Endometrium (tissue), 2 donors: Measurements from ENCODE around the gene PIK3R6.

Experiments
- FAIRE-seq: peaks from 2 replicates; lab custom pipeline; 2012; peaks lifted over from hg19 to GRCh38; lab: Jason Lieb, UNC
- donor health status: control.
- donor health status: control.

Gene PIK3R6

DNA sequence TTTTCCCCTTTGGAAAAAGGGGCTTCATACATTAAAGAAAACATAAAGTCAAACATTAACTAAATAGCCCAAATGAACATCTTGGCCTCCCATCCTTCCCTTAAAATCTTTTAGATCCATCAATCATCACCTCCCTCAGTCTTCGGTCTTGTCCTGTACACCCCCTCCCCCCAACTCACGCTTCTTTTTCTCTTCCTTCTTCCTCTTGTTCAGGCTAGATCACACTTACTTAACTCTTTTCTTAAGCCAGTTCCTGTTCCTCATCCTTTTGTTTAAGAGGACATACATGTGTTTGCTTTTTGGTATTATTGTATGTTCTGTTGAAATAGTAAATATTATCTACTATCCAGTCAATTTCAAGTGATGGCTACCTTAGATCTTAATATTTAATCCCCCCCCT is 73.8 kb downstream of the PIK3R6 start:
- no peak for FAIRE-seq

DNA sequence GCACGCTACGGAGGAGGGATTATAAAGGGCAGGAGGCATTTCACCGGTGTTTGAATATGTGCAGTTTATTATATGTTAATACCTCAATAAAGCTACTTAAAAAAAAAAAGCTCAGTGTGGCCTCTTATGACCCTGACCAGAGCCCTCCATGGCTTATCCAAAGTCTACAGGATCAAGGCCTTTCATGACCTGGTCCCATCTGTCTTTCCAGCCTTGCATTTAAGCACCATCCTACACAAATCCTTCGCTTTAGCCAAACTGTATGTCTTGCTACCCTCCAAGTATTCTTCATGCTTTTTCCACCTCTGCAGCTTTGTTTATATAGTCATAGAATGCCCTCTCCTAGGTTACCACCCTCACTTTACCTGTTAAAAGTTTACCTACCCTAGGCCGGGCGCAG is 74.8 kb downstream of the PIK3R6 start:
- no peak for FAIRE-seq

GRCh38 chr17:8791910-8792270 is 75.6 kb downstream of the PIK3R6 start:
- no peak for FAIRE-seq

DNA sequence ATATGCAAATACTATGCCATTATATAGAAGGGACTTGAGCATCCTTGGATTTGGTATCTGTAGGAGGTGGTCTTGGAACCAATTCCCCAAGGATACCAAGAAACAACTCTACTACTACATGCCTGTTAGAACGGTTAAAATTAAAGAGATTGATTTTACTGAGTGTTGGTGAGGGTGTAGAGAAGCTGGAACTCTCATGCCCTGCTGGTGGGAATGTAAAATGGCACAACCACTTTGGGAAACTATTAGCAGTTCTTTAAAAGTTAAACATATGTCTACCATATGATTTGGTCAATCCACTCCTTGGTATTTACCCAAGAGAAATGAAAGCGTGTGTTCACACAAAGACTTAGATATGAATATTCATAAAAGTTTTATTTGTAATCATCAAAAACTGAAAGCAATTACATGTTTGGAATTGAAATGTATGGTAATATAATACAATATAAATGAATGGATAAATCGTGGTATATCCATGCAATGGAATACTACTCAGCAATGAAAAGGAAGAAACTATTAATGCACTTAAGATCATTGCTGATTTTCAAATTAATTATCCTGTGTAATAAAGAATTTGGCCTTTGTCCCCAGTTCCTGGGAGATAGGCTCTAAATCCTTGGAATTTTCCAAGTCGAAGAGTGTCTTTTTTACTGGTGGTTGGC is 76.1 kb downstream of the PIK3R6 start:
- FAIRE-seq: no peak

- no peak for FAIRE-seq
These were observed 77.7 kb downstream of the PIK3R6 start for GRCh38 chr17:8789743-8790142.

DNA sequence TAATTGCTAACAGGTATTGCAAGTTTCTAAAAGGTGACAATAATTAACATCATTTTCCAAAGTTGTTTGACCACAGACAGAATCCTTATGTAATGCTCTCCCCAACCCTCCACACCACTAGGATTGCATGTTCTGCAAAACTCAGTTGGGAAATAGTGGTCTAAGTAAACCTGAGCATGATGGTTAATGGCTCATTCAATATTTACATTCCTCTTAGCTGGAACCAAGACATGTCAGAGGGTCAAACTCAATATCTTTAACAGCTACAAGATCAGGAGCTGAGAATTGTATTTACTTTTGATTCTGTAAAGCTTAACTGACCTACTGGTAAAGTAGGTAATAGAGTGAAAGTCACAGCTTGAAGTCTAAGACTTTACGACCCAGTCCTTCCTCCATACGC is 78.5 kb downstream of the PIK3R6 start:
- no peak for FAIRE-seq

DNA sequence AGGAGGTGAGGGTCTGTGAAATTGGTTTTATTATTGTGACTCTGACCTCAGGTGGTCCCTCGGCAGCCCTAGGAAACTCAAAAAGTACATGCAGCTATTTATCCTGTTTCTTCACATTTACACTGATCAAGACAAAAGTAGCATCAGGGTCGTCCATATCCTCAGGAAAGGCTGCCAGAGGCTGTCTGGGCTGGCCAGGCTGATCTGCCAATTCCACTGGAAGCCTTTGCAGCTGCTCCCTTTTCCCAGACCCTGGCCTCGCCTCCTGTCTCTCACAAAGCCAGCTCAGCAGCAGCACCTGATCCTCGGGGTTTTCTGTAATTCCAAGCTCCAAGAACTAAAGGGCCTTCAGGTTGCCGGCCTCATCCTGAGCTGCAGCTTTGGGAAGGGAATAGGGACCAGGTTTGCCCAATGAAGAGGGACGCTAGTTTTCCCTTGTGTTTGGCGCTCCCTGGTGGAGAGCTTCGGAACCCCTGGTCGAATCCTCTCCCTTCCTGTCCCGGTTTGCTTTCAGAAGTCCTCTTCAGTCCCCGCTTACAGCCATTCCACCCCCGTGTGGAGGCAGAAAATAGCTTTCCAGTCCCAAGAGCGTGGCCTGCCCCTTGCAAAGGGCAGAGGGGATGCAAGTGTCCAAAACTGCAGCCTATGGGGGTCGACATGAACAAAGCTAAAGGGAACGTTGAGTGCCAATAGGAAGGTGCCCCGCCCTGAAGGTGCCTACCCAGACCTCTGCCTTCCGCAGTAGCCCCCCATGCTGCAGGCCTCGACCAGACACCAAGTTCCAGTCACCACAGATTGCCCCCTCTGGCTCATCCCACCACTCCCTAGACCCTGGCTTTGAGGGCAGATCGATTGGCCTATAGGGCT is 81.7 kb downstream of the PIK3R6 start:
- no peak for FAIRE-seq

DNA sequence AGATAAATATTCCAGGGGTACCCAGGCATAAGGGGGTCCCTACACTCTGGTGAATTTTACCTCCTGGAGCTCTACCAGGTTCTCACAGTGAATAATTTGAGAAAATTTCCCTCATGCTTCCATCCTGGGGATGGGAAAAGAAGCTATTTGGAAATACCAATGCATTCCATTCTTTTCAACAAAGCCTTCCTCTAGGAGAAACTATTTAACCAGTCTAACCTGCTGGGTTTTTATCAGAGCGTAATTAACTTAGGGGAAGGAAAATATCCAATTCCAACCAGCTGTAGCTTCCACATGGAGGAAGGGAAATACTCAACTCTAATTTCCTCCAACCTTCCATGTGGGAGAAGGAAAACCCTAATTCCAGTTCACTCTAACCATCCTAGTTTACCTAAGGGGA is 85.3 kb downstream of the PIK3R6 start:
- no peak for FAIRE-seq

DNA sequence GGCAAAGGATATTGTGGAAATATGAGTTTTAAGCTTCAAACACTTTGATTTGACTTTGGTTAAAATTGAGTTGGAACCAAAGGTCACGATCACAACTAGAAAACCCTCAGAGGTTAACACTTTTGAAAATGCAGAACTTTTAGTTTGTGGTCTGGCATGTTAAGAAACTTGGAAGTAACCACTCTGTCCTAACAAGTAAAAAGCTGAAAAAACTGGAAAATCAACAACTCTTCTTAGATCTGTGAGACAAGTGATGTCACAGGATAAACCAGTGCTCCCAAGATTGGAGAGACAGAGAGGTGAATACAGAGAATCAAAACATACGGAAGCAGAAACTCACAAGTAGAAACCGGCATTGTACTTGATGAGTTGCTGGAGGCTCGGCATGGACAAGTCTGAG is 85.7 kb downstream of the PIK3R6 start:
- no peak for FAIRE-seq

- no peak for FAIRE-seq
These were observed 90.6 kb downstream of the PIK3R6 start for GRCh38 chr17:8776881-8777280.

DNA sequence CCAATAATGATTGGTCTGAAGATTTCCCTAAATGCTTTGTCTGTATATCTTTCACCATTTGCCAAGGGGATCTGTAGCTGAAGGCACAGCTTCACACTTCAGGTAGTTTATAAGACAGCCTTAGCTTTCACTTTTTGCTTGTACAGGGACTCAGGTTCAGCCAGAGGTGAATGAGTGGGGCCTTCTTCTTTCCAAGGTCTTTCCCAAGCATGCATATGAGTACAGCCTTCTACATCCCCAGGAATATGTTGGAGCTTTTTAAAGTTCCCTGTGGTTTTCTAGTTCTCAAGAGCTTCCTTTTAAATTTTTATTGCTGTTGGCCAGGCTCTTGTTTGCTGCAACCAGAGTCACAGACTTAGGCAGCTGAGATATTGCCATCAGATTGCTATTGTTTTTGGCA is 91.2 kb downstream of the PIK3R6 start:
- no peak for FAIRE-seq

GRCh38 chr17:8766731-8767130 is 100.7 kb downstream of the PIK3R6 start:
- FAIRE-seq: no peak

GRCh38 chr17:8762012-8762411 is 105.5 kb downstream of the PIK3R6 start:
- FAIRE-seq: no peak

- FAIRE-seq: no peak
These were observed 109.3 kb downstream of the PIK3R6 start, which contains the start of gene SPDYE4 for GRCh38 chr17:8758137-8758596. Gene SPDYE4 (minus strand): TSS chr17:8758546. CDS start chr17:8758382, 164 bp downstream.

GRCh38 chr17:8757189-8757588 is 110.3 kb downstream of the PIK3R6 start:
- no peak for FAIRE-seq

GRCh38 chr17:8755590-8756255 is 111.8 kb downstream of the PIK3R6 start:
- FAIRE-seq: no peak

GRCh38 chr17:8754890-8755289 is 112.6 kb downstream of the PIK3R6 start:
- no peak for FAIRE-seq

- FAIRE-seq: no peak
These were observed 113.5 kb downstream of the PIK3R6 start for GRCh38 chr17:8753976-8754440.

GRCh38 chr17:8753136-8753975 is 114.1 kb downstream of the PIK3R6 start:
- FAIRE-seq: no peak
